Naive thymus-derived CD8-positive, alpha-beta T cell (primary cell): ENCODE data around the gene TMEM238. TPM values are rescaled to one million over a fixed set of nuclear protein-coding genes. Genes with fewer than 3 reads are reported as not detected.

Source experiments
- ATAC-seq, 2 donors: fragments of 150-1000 bp; cut with Tn5 transposase in 1 of 2; sonication (Bioruptor Pico), chemical (Tn5 transposase) in 1 of 2; 1 replicate in 1 of 2; 2 replicates in 1 of 2; pipeline ENCODE4 v1.10.0; 2021; ENCODE audit warnings: mild to moderate bottlenecking in 2 of 2, moderate library complexity in 2 of 2
- POLR2A ChIA-PET: fragments of 350-600 bp; sonication (Branson Sonifier 250); formaldehyde crosslinking; loops from one replicate; lab custom pipeline; 2021; ENCODE audit warnings: antibody characterized with exemption; lab: Charles Lee
- DNase-seq, 10 donors: peaks; one replicate each; pipeline versions ENCODE4 v3.0.0 to v3.0.0-alpha.2; 2020 to 2022
- H3K27ac Mint-ChIP-seq, 10 donors: one replicate each; pipeline ENCODE4 v1.8.0; 2020 to 2022; ENCODE audit warnings: mild to moderate bottlenecking in 10 of 10, mixed read lengths in 10 of 10, moderate library complexity in 4 of 10, inconsistent platforms in 1 of 10
- H3K27me3 Mint-ChIP-seq, 5 donors: one replicate each; pipeline ENCODE4 v1.8.0; 2021 to 2022; ENCODE audit warnings: mixed read lengths in 5 of 5
- H3K36me3 Mint-ChIP-seq, 3 donors: one replicate each; pipeline ENCODE4 v1.8.0; 2020 to 2022; ENCODE audit warnings: mixed read lengths in 3 of 3, mild to moderate bottlenecking in 2 of 3, inconsistent platforms in 1 of 3
- H3K4me1 Mint-ChIP-seq, 4 donors: one replicate each; pipeline ENCODE4 v1.8.0; 2021 to 2022; ENCODE audit warnings: mixed read lengths in 4 of 4
- H3K4me3 Mint-ChIP-seq, 10 donors: one replicate each; pipeline ENCODE4 v1.8.0; 2020 to 2022; ENCODE audit warnings: mild to moderate bottlenecking in 10 of 10, mixed read lengths in 10 of 10, moderate library complexity in 6 of 10, inconsistent platforms in 1 of 10
- H3K9me3 Mint-ChIP-seq, 9 donors: one replicate each; pipeline ENCODE4 v1.8.0; 2020 to 2022; ENCODE audit warnings: mixed read lengths in 9 of 9, mild to moderate bottlenecking in 3 of 9, inconsistent platforms in 1 of 9, moderate library complexity in 1 of 9
- polyA plus RNA-seq, 3 donors: library from polyadenylated mRNA; unstranded; fragments of 300-500 nt; fragmentation: Illumina TruSeq; gene quantifications; one replicate each; pipeline ENCODE4 v1.2.3, GENCODE V29; 2021
- total RNA-seq, 8 experiments: library from RNA in 2 of 8; stranded (reverse) in 2 of 8; gene quantifications; one replicate each; pipeline ENCODE4 v1.2.3 and lab custom pipeline; 2021 to 2026

TMEM238 gene
- total and polyA plus RNA-seq, 5 experiments from 2014 or later = 1.1 to 10.2 (median 1.5) TPM

DNA sequence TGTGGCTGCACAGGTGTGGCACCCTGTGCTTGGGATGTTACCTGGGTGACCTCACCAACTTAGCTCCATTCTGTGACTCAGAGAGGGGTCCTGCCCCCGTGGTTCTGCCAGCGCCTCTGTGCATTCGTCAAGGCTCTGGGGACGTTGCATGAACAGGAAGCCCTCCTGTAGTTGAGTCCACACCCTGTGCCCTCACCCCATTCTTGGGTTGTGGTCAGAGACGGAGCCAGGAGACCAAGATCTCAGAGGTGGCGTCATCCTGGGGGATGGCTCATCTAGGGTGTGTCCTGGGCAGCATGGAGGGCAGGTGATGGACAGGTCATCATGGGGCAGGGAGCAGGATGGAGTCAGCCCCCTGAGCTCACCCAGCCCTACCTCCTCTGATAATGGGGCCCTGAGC lies 32.1 kb downstream of the TMEM238 start:
- ATAC-seq = no peak
- no peak for DNase-seq
- Mint-ChIP-seq H3K36me3 (peaks cover 0 to 4% (median 0%) of the 10 kb centered on the region in 3 donors), H3K4me1 (peaks cover 20 to 36% (median 25%) of the 10 kb centered on the region in 4 donors), H3K27ac (peak overlapping the region in 1 of 10 donors; percentile 24), H3K9me3 (peaks cover 0 to 2% (median 0%) of the 10 kb centered on the region in 9 donors), H3K4me3 (peak overlapping the region in 3 of 10 donors; percentile 24 to 83 (median 80)), H3K27me3 (peaks cover 4 to 44% (median 29%) of the 10 kb centered on the region in 5 donors)
- POLR2A ChIA-PET = interaction anchor here (0.6 to 1.6 kb wide), 3 partner anchors 8 to 211 kb away, joined by 3 to 6 read pairs (median 3); partner anchors contain the start of gene KMT5C

DNA sequence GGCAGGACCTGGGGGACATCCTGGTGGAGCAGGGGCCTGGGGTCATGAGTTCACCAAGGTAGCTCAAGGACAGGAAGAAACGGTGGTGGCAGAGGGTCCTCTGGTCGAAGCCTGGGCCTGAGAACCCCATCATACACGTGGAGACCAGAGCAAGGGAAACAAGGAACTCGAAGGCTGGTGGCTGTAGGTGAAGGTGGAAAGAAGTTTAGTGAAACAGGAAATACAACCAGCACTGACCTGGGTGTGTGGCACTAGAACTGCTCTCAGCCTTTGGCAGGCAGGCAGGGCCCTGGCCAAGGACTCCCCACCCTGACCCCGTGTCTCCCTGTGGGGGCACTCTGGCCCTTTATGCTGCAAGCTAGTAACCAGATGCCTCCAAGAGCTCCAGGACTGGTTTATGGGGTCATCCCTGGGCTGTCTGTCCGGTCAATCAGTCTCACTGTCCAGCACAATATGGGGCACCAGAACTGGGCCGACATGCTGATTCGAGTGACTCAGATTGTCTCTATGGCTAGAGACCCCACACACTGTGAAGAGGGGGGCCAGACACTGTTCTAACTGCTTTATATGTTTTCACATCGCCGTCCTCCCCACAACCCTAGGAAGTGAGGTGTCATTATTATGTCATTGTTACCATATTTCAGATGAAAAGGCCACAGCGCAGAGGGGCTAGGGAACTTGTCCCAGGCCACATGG lies 33.3 kb downstream of the TMEM238 start:
- ATAC-seq = no peak
- no peak for DNase-seq
- peaks cover 0 to 4% (median 0%) of the 10 kb centered on the region in 3 donors for H3K36me3 Mint-ChIP-seq
- H3K27me3 Mint-ChIP-seq = peaks cover 3 to 44% (median 27%) of the 10 kb centered on the region in 5 donors
- peak overlapping the region in 2 of 10 donors; percentile 74 to 79 for H3K27ac Mint-ChIP-seq
- H3K4me3 Mint-ChIP-seq = peak overlapping the region in 5 of 10 donors; percentile 4 to 20 (median 9)
- peaks cover 20 to 36% (median 25%) of the 10 kb centered on the region in 4 donors for H3K4me1 Mint-ChIP-seq
- POLR2A ChIA-PET = interaction anchor here (0.8 to 1.9 kb wide), 3 partner anchors 10 to 36 kb away, joined by 3 to 10 read pairs (median 5); partner anchors contain the start of gene KMT5C
- peaks cover 0 to 2% (median 0%) of the 10 kb centered on the region in 9 donors for H3K9me3 Mint-ChIP-seq

DNA sequence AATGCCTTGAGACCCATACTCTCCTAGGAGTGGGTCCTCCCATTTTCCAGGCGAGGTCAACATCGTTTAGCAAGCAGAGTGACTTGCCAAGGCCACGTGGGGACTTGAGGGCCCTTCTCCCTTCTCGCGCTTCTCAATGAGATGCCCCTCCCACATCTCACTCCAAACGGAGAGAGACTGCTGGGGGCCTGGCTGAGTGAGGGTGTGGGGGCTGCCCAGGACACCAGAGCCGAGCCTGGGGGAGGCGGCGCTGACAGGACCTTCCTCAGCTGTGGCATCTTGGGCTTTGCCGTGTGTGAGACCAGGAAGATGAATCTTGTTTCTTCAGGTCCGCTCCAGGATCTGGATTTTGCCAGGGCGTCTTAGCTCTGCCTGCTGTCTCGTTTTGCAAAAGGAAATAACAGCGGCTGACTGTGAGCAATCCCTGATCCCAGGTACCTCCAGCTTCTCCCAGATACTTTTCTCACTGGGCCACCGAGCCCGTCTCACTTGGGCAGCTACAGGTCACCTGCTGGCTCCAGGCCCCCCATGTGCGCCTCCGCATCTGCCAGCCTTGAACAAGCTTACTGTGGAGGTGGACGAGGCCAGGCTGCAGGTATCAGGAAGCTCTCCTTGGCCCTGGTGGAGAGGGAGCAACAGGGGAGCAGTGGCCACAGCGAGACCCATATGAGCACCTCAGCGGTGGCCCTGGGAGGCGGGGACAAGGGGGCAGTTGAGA lies 35.6 kb downstream of the TMEM238 start:
- POLR2A ChIA-PET = interaction anchor here (1.0 kb wide), 1 partner anchor 9 kb away, joined by 3 read pairs; the partner anchor contains the start of gene KMT5C
- Mint-ChIP-seq H3K9me3 (no peaks in the 10 kb centered on the region), H3K4me3 (no peak overlapping the region), H3K4me1 (peaks cover 16 to 32% (median 19%) of the 10 kb centered on the region in 4 donors), H3K36me3 (peaks cover 0 to 11% (median 4%) of the 10 kb centered on the region in 3 donors), H3K27me3 (peaks cover 3 to 38% (median 27%) of the 10 kb centered on the region in 5 donors), H3K27ac (no peak overlapping the region)
- no peak for ATAC-seq
- no peak for DNase-seq

DNA sequence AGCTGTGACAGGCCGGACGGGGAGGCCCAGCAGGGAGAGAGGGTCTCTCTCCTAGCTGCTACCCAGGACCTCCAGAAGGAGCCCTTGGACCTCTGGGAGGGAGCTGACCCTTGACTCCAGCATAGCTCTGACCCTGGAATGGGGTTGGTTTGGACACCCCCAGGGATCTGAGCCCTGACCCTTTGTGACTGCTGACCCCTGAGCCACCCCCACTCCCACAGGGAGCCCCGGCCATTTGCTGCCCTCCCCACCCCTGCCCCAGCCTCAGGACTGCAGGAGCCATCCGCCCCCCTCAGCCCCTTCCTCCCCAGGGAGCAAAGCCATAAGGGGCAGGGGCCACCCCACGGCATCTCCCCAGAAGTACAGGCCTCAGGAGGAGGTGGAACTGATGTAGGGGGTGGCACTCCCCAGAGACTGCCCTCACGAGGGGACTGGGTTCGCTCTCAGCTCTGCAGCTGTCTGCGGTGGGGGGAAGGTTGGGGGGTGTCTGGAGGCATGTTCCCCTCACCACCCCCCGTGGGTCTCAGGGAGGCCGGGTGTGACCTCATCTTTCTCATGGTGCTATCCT lies 36.6 kb downstream of the TMEM238 start:
- peaks cover 0 to 18% (median 6%) of the 10 kb centered on the region in 3 donors for H3K36me3 Mint-ChIP-seq
- DNase-seq (no peak), ATAC-seq (no peak)
- peaks cover 6 to 22% (median 11%) of the 10 kb centered on the region in 4 donors for H3K4me1 Mint-ChIP-seq
- no peak overlapping the region for H3K27ac Mint-ChIP-seq
- no peaks in the 10 kb centered on the region for H3K9me3 Mint-ChIP-seq
- H3K27me3 Mint-ChIP-seq = peaks cover under 1 to 29% (median 18%) of the 10 kb centered on the region in 5 donors
- H3K4me3 Mint-ChIP-seq = no peak overlapping the region
- POLR2A ChIA-PET = interaction anchor here (1.1 kb wide), 1 partner anchor 10 kb away, joined by 3 read pairs; no protein-coding TSS in a partner anchor

DNA sequence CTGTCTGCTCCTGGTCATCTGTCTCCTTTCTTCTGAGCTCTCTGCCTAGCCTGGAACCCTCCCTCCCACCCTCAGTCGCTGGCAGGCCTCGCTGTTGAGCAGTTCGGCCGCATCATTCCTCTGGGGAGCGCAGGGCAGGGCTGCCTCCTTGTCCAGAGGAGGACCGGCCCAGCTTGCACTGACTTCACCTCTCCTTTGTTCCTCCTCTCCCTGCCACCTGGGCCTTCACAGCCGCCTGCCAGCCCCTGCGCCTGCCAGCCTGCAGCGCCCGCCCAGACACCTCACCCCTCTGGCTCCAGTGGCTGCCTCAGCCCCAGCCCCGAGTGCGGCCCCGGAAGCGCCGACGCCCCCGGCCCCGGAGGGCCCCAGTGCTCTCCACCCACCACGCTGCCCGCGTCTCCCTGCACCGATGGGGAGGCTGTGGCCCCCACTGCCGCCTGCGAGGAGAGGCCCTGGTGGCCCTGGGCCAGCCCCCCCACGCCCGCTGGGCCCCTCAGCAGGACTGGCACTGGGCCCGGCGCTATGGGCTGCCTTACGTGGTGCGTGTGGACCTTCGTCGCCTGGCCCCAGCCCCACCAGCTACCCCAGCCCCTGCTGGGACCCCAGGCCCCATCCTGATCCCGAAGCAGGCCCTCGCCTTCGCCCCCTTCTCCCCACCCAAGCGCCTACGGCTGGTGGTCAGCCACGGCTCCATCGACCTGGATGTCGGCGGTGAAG lies 37.2 kb downstream of the TMEM238 start:
- H3K27ac Mint-ChIP-seq = no peak overlapping the region
- H3K9me3 Mint-ChIP-seq = no peaks in the 10 kb centered on the region
- ATAC-seq (peak in 1 of 2 donors; percentile 10), DNase-seq (no peak)
- peaks cover 0 to 18% (median 9%) of the 10 kb centered on the region in 3 donors for H3K36me3 Mint-ChIP-seq
- H3K27me3 Mint-ChIP-seq = peaks cover 0 to 23% (median 12%) of the 10 kb centered on the region in 5 donors
- no peak overlapping the region for H3K4me3 Mint-ChIP-seq
- peaks cover 2 to 17% (median 10%) of the 10 kb centered on the region in 4 donors for H3K4me1 Mint-ChIP-seq
- POLR2A ChIA-PET = interaction anchor here (0.6 to 1.1 kb wide), 2 partner anchors 10 to 74 kb away, joined by 3 read pairs; no protein-coding TSS in a partner anchor

- ATAC-seq = no peak
- no peaks in the 10 kb centered on the region for H3K9me3 Mint-ChIP-seq
- no peak overlapping the region for H3K4me3 Mint-ChIP-seq
- peaks cover 5 to 16% (median 8%) of the 10 kb centered on the region in 4 donors for H3K4me1 Mint-ChIP-seq
- POLR2A ChIA-PET = interaction anchor here (0.6 kb wide), 1 partner anchor 103 kb away, joined by 6 read pairs; no protein-coding TSS in a partner anchor
- H3K27ac Mint-ChIP-seq = peak overlapping the region in 1 of 10 donors; percentile 61
- peaks cover 0 to 15% (median 4%) of the 10 kb centered on the region in 5 donors for H3K27me3 Mint-ChIP-seq
- peaks cover 0 to 20% (median 9%) of the 10 kb centered on the region in 3 donors for H3K36me3 Mint-ChIP-seq
- no peak for DNase-seq
These were observed 38.0 kb downstream of the TMEM238 start for GRCh38 chr19:55345818-55346724.

GRCh38 chr19:55345101-55345817 lies 38.8 kb downstream of the TMEM238 start:
- POLR2A ChIA-PET = interaction anchor here (0.6 kb wide), 1 partner anchor 102 kb away, joined by 6 read pairs; no protein-coding TSS in a partner anchor
- peak overlapping the region in 1 of 10 donors; percentile 67 for H3K4me3 Mint-ChIP-seq
- peak overlapping the region in 2 of 10 donors; percentile 59 to 61 for H3K27ac Mint-ChIP-seq

GRCh38 chr19:55344444-55344843 lies 39.6 kb downstream of the TMEM238 start:
- Mint-ChIP-seq H3K4me1 (peaks cover 9 to 31% (median 16%) of the 10 kb centered on the region in 4 donors), H3K4me3 (no peak overlapping the region), H3K36me3 (peaks cover 0 to 20% (median 9%) of the 10 kb centered on the region in 3 donors), H3K9me3 (no peaks in the 10 kb centered on the region), H3K27ac (no peak overlapping the region), H3K27me3 (peaks cover 0 to 4% (median 0%) of the 10 kb centered on the region in 5 donors)
- no peak for DNase-seq
- ATAC-seq = no peak
- POLR2A ChIA-PET = interaction anchor here (0.7 kb wide), 1 partner anchor 8 kb away, joined by 3 read pairs; no protein-coding TSS in a partner anchor

More at GRCh38 chr19:55345101-55345817, 38.8 kb downstream of the TMEM238 start:
- ATAC-seq = no peak
- H3K27me3 Mint-ChIP-seq = peaks cover 0 to 7% (median 0%) of the 10 kb centered on the region in 5 donors
- no peak for DNase-seq
- peaks cover 0 to 20% (median 9%) of the 10 kb centered on the region in 3 donors for H3K36me3 Mint-ChIP-seq
- no peaks in the 10 kb centered on the region for H3K9me3 Mint-ChIP-seq
- H3K4me1 Mint-ChIP-seq = peaks cover 6 to 23% (median 11%) of the 10 kb centered on the region in 4 donors

DNA sequence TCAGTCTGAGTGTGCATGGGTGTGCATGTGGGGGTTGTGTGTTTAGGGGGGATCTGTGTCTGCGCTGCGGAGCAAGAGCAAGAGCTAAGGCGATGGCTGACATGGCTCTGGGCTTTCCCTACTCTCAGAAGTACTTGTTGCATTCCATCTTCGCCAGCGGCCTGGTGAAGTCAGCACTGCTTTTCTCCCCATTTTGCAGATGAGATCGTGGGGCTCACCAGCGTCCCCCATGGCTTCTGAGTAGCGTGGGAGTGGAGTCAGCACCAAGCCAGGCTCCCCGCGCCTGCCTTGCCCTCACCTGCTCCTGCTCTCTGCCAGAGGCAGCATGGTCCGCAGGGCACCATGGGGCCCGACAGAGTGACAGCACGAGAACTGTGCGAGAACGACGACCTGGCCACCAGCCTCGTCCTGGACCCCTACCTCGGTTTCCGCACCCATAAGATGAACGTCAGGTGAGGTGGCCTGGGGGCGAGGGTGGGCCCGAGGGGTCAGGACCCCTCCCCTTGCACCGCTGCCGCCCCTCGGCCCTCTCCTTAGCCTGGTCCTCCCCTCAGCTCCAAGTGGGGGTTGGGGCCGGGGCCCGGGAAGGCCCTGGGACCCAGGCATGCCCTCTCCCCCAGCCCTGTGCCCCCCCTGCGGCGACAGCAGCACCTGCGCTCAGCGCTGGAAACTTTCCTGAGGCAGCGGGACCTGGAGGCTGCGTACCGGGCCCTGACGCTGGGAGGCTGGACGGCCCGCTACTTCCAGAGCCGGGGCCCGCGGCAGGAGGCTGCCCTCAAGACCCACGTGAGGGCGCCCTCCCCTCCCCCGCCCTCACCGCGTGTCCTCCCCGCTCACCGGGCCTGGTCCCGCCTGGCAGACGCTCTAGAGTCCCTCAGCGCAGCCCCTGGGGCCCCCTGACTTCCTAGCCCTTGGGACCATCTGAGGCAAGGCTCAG lies 42.2 kb downstream of the TMEM238 start:
- peaks cover 0 to 16% (median 9%) of the 10 kb centered on the region in 3 donors for H3K36me3 Mint-ChIP-seq
- no peak for ATAC-seq
- H3K27ac Mint-ChIP-seq = peak overlapping the region in 8 of 10 donors; percentile 56 to 99 (median 79)
- H3K4me1 Mint-ChIP-seq = peaks cover 14 to 42% (median 23%) of the 10 kb centered on the region in 4 donors
- H3K9me3 Mint-ChIP-seq = no peaks in the 10 kb centered on the region
- peak overlapping the region; percentile 40 to 83 (median 58) for H3K4me3 Mint-ChIP-seq
- H3K27me3 Mint-ChIP-seq = peaks cover 0 to 11% (median 0%) of the 10 kb centered on the region in 5 donors
- POLR2A ChIA-PET = interaction anchor here (1.7 kb wide), 1 partner anchor 88 kb away, joined by 3 read pairs; no protein-coding TSS in a partner anchor
- no peak for DNase-seq
